HG03457 (cell line): Measurements from ENCODE around the gene COL26A1.
"Not testable (repeated sequence)": the region's sequence is repeated elsewhere in the genome, so short reads cannot be mapped to it uniquely, and the experiment has no call there.

Experiments
- ATAC-seq: cut with Tn5 transposase; IDR thresholded peaks from one replicate; pipeline ENCODE4 v1.9.1; 2021; ENCODE audit warnings: moderate number of reproducible peaks; ENCODE audit not compliant: unreplicated experiment

Gene COL26A1

DNA sequence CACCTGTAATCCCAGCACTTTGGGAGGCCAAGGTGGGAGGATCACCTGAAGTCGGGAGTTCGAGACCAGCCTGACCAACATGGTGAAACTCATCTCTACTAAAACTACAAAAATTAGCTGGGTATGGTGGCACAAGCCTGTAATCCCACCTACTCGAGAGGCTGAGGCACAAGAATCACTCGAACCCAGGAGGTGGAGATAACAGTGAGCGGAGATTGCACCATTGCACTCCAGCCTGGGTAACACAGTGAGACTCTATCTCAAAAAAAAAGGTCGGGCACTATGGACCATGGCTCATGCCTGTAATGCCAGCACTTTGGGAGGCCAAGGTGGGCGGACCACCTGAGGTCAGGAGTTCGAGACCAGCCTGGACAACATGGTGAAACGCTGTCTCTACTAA, 127.8 kb downstream of the COL26A1 start:
- not testable (repeated sequence) for ATAC-seq

DNA sequence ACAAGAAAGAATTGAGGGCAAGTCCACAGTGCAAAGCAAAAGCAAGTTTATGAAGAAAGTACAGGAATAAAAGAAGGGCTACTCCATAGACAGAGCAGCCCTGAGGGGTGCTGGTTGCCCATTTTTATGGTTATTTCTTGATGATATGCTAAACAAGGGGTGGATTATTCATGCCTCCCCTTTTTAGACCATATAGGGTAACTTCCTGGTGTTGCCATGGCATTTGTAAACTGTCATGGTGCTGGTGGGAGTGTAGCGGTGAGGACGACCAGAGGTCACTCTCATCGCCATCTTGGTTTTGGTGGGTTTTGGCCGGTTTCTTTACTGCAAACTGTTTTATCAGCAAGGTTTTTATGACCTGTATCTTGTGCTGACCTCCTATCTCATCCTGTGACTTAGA, 128.8 kb downstream of the COL26A1 start:
- ATAC-seq, result not testable (repeated sequence)

GRCh38 chr7:101494602-101495329, 132.1 kb downstream of the COL26A1 start:
- no peak for ATAC-seq

DNA sequence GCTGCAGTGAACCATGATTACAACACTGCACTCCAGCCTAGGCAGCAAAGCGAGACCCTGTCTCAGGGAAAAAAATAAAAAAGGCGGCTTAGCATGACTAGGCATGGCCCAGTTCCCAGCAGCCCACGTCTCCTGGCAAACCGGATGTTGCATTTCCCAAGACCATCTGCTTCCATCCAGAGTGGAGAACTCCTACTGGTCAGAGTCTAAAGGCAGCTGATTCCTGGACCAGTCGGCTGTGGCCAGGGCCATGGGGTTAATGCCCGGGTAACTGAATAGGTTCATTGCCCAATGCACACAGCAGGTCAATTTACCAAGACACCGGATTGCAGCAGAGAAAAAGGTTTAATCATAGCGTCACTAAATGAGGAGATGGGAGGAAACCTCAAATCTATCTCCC, 133.3 kb downstream of the COL26A1 start:
- no peak for ATAC-seq

DNA sequence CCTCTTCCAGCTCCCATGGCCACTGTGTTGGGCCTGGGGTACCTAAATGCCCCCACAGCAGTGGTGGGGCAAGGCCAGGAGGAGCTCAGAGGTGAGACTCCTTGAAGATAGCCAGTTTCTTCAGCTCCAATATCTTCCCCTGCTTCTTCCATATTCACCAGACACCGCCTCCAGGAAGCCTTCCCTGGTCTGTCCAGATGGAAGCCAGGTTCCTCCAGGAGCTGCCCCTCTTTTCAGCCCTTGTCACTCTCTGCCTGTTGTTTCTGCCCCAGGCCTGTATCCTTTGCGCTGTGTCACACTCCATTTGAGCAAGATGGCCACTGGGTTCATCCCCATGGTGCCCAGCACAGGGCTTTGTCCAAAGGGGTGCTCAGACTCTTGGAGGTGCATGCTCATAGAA, 138.7 kb downstream of the COL26A1 start:
- ATAC-seq, result no peak

GRCh38 chr7:101502466-101503098, 139.9 kb downstream of the COL26A1 start:
- no peak for ATAC-seq

DNA sequence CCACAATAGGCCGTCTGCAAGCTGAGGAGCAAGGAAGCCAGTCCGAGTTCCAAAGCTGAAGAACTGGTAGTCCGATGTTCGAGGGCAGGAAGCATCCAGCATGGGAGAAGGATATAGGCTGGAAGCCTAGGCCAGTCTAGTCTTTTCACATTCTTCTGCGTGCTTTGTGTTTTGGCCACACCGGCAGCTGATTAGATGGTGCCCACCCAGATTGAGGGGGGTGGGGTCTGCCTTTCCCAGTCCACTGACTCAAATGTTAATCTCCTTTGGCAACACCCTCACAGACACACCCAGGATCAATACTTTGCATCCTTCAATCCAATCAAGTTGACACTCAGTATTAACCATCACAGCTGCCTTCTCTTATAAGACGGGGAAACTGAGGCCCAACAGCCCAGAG, 142.8 kb downstream of the COL26A1 start:
- ATAC-seq, result not testable (repeated sequence)

- no peak for ATAC-seq
These were observed 143.9 kb downstream of the COL26A1 start for GRCh38 chr7:101506531-101506930.

DNA sequence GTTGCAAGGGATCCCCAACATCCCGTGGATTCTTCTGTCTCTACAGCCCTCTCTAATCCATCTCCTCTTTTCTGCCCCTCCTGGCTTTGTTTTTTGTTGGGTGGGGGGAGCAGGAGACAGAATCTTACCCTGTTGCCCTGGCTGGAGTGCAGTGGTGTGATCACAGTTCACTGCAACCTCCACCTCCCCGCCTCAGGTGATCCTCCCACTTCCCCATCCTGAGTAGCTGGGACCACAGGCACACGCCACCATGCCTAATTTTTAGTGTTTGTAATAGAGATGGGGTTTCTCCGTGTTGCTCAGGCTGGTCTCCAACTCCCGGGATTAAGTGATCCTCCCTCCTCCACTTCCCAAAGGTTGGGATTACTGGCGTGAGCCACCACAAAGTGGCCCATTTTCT, 144.7 kb downstream of the COL26A1 start:
- no peak for ATAC-seq

GRCh38 chr7:101507791-101508252, 145.1 kb downstream of the COL26A1 start:
- no peak for ATAC-seq

DNA sequence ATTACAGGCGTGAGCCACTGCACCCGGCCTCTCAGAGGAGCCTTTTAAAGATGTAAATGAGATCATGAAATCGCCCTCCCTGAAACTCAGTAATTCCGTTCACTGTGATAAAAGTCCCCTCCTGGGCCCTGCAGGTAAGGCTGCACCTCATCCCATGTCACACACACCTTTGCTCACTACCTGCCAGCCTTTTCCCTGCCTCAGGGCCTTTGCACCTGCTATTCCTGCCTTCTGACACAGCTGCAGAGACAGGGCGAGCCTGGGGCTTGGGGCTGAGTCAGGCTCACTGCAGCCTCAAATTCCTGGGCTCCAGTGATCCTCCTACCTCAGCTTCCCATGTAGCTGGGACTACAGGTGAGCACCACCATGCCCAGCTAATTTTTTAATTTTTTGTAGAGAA, 147.6 kb downstream of the COL26A1 start:
- no peak for ATAC-seq

DNA sequence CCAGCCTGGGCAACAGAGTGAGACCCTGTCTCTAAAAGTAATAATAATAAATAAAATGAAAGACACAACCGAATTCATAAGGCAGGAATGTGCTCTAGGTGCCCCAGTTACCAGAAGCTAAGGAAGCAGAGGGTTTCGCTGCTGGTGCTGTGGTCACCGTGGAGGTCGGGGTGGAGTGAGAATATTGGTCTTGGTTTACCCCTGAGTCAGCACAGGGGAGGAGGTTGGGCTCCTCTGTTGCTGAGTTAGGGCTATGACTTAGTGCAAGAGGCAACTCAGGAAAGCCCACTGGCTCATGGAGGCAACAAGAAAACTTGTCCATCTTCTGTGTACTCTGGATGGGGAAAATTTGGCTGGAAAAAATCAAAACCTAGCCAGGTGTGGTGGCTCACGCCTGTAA, 149.3 kb downstream of the COL26A1 start:
- no peak for ATAC-seq

DNA sequence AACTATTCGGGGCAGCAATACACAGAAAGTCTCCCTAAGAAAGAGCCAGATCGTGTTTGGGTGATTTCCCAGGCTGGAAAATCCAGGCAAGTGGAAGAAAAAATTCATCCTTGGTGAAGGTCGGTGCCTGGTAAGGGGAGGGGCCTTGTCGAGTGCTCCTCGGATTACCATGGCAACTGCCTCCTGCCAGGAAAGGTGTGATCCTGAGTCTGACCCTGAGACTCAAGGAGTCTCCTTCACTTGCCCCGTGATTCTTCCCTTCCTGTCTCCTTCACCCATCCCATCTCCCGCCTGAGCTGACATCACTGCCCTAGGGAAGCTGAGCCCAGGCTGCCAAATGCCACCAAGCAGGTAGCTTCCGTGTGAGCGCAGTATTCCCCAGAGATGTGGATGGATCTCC, 154.2 kb downstream of the COL26A1 start:
- ATAC-seq, result no peak

DNA sequence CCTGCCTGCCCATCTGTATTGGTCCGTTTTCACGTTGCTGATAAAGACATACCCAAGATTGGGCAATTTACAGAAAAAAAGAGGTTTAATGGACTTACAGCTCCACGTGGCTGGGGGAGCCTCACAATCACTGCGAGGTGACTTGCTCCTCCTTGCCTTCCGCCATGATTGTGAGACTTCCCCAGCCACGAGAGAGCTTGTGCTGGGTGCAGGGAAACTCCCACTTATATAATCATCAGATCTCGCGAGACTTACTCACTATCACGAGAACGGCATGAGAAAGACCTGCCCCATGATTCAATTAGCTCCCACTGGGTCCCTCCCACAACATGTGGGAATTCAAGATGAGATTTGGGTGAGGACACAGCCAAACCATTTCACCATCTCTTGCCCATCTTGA, 154.6 kb downstream of the COL26A1 start:
- ATAC-seq, result no peak

- ATAC-seq, result no peak
These were observed 155.7 kb downstream of the COL26A1 start for GRCh38 chr7:101518336-101518735.

- ATAC-seq, result no peak
These were observed 156.8 kb downstream of the COL26A1 start for GRCh38 chr7:101519324-101520023.

DNA sequence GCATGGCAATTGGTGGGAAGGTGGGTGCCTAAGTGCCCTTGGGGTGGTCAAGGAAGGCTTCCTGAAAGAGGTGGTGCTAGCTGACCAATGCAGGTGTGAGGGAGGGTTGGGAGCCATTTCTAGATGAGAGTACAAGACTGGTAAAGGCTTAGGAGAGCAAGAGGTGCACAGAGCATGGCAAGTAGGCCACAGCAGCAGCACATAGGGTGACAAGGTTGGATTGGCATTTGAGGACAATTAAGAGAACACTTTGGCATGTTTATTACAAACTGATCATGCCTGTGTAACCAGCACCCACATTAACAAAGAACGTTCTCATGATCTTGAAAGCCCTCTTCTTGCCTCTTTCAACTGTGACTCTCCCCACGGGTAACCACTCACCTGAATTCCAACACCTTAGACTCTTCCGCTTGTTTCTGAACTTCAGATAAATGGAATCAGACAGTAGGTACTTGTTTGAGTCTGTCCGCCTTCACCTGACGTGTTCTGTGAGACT, 158.8 kb downstream of the COL26A1 start:
- no peak for ATAC-seq

DNA sequence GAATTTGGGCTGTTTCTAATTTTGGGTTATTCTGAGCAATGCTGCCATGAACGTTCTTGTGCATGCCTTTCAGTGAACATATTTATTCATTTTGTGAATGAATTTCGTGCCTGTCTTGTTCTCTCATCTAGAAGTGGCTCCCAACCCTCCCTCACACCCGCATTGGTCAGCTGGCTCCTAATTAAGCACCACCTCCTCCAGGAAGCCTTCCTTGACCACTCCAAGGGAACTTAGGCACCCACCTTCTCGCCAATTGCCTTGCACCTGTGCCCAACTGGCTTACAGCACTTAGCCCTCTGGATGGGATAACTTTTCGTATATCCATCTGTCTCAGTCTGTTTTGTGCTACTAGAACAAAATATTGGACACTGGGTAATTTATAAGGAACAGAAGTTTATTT, 159.3 kb downstream of the COL26A1 start:
- no peak for ATAC-seq

DNA sequence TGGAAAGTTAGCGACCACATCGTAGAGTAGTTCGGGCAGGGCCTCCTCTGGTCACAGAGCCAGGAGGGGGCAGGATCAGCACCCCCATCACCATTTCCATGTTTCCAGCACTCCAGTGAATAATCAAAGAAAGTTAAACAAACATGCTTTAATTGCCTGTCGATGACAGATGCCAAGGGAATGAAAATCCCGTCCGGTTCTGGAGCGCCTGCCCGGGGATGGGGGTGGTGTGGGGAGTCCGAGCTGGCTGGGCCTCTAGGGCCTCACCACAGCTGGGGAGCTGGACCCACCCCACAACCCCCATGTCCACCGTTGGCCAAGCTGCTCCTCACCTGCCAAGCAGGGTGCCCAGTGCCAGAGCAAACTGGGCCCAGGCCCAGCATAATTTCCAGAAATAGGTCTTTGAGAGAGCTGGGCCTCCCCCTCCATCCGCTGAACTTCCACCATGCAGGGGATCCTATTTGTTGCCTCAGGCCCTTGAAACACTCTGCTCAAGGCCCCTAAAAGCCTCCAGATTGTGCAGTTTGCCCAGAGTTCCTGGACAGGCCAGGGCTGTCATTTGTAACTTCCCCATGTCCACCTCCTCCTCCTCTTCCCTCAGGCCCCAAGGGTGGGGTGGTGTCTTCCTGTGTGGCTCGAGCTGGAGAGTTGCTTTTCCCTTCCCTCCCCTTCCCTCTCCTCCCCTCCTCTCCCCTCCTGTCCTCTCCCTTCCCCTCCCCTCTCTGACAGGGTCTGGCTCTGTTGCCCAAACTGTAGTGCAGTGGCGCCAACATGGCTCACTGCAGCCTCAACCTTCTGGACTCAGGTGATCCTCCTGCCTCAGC, 165.4 kb downstream of the COL26A1 start:
- ATAC-seq, result no peak

- ATAC-seq, result no peak
These were observed 166.9 kb downstream of the COL26A1 start for GRCh38 chr7:101529560-101529959.
